ENCODE results near the gene LY6G5C. TPM values are rescaled to one million over a fixed set of nuclear protein-coding genes. Genes with fewer than 3 reads are reported as not detected.

Gene LY6G5C
- total and polyA plus RNA-seq, 9 of the 15 experiments (the other 6 are each of a cell fraction or from before 2014, with no cell fraction given) = 0.10 to 0.67 (median 0.46) TPM; not detected in 4

- no peak for TF ChIP-seq ZNF318 (IDR thresholded peaks at IDR 0.05; ENCODE audit: borderline replicate concordance in 1 of 2, low read depth in 1 of 2)
- peak; percentile 84 for TF ChIP-seq NR2F6 (CRISPR knock-in tag; IDR thresholded peaks at IDR 0.05)
- TF ChIP-seq HDAC8 (tag; IDR thresholded peaks at IDR 0.05) = no peak
- no peak for TF ChIP-seq THRAP3 (IDR thresholded peaks at IDR 0.05; ENCODE audit: borderline replicate concordance)
- no peak for TF ChIP-seq ATF6 (CRISPR knock-in tag; IDR thresholded peaks at IDR 0.05)
- TF ChIP-seq NFYB (IDR thresholded peaks at IDR 0.05; ENCODE audit: extremely low read depth, insufficient read length) = no peak
- no peak; the same call in 1 of the 2 replicates for TF ChIP-seq IRF1 (CRISPR knock-in tag; IDR thresholded peaks at IDR 0.05; ENCODE audit: borderline replicate concordance)
- peak; percentile 79; the same call in 1 of the 2 replicates for TF ChIP-seq ATF7 (IDR thresholded peaks at IDR 0.05)
- TF ChIP-seq ZBTB8A (IDR thresholded peaks at IDR 0.05; ENCODE audit: partially characterized antibody) = no peak
- peak; percentile 18 to 42 (median 33); a peak in 4 of 6 replicates for TF ChIP-seq CTCF (IDR thresholded peaks at IDR 0.05 in 2 of 3, conservative IDR thresholded peaks at IDR 0.05 in 1 of 3; ENCODE audit: insufficient read depth in 2 of 3, low read depth in 1 of 3, low read length in 3 of 3)
- TF ChIP-seq SREBF1 (IDR thresholded peaks at IDR 0.05; ENCODE audit: borderline replicate concordance, low read depth, low read length) = peak; percentile 78; the same call in 1 of the 2 replicates
- TF ChIP-seq KLF10 (CRISPR knock-in tag; IDR thresholded peaks at IDR 0.05) = no peak; the same call in 1 of the 2 replicates
- no peak for TF ChIP-seq PHF21A (IDR thresholded peaks at IDR 0.05; ENCODE audit: borderline replicate concordance, low read depth)
These were observed 15.1 kb downstream of the LY6G5C start, which contains the start of gene CSNK2B (continued) for GRCh38 chr6:31665501-31666336.
